ENCODE data around the gene BACE2. TPM values are rescaled to one million over a fixed set of nuclear protein-coding genes. Genes with fewer than 3 reads are reported as not detected.

Gene BACE2
- 174 TPM for total RNA-seq

GRCh38 chr21:41167348-41168342 lies at the start of gene BACE2:
TSS of gene BACE2 (plus strand) at chr21:41168160. CDS start at chr21:41168264, 104 bp downstream.
- DNase-seq (ENCODE audit: low spot score), result peak; percentile 80

GRCh38 chr21:41119901-41120300 lies 48.1 kb upstream of the BACE2 start:
- DNase-seq (ENCODE audit: low spot score), result no peak

DNA sequence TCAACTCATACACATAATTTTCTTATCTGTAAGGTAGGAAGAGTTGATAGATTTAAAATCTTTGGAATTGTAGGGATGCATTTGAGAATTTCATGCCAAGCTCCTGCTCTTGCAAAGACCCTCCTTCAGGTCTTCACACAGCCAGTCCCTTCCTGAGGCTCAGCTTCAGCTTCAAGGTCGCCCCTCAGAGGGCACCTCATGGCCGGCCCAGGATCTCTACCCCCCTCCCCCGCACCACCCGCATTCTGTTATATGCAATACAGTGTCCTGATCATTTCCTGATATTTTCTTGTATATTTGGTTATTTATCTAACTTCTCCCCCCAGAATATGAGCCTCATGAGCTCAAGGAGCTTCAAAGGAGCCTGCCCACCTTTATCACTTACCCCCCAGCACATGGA lies 47.0 kb upstream of the BACE2 start:
- no peak for DNase-seq (ENCODE audit: low spot score)

- DNase-seq (ENCODE audit: low spot score), result peak; percentile 92
Observed at GRCh38 chr21:41121785-41122415, 46.1 kb upstream of the BACE2 start.

- DNase-seq (ENCODE audit: low spot score), result no peak
Observed at GRCh38 chr21:41124641-41125201, 43.2 kb upstream of the BACE2 start.

- DNase-seq (ENCODE audit: low spot score), result no peak
Observed at GRCh38 chr21:41128981-41129380, 39.0 kb upstream of the BACE2 start.

GRCh38 chr21:41130883-41131282 lies 37.1 kb upstream of the BACE2 start:
- no peak for DNase-seq (ENCODE audit: low spot score)

DNA sequence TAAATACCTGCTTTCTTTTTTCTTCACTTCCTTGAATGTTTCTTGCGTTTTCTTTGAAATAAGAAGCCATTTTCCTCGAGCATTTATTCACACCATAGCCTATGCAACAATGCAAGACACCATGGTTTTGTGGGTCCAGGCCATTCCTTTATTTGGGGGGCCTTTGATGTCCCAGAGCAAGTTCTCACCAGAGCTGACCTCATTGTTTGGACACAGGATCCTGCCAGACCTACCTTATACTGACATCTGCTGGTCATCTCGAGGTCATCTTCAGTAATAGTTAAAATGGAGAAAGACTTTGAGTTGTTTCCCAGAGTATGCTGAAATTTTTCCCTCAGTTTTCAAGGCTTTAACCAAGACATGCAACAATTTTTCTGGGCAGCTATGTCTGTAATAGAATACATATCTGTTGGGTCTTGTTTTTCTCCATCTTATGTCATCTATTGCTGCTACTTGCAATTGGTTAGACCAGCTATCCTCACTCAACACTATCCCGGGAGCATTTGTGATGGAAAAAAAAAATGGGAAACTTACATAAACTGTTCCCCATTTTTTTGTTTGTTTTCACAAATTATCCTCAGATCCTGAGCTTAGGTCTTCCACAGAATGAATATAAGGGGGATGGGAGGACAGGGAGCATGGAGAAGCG lies 34.0 kb upstream of the BACE2 start:
- DNase-seq (ENCODE audit: low spot score), result no peak

DNA sequence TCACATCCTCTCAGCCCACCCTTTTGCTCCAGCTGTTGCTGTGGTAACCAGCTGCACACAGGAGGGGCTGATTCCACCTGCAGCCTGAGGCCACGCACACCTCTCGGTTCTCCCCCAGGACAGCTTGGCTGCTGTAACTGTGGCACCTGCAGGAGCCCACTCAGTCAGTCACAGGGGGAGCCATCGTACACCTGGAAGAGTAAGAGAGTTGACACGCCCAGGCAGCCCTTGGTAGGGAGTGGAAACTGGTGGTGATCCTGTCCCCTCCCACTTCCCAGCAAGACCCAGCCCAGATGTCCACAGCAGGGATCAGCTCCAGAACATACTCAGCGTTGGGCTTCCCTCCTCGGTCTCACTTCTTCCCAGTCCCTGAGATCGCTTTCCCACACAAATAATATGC lies 32.2 kb upstream of the BACE2 start:
- DNase-seq (ENCODE audit: low spot score), result no peak

GRCh38 chr21:41136286-41136685 lies 31.7 kb upstream of the BACE2 start:
- no peak for DNase-seq (ENCODE audit: low spot score)

DNA sequence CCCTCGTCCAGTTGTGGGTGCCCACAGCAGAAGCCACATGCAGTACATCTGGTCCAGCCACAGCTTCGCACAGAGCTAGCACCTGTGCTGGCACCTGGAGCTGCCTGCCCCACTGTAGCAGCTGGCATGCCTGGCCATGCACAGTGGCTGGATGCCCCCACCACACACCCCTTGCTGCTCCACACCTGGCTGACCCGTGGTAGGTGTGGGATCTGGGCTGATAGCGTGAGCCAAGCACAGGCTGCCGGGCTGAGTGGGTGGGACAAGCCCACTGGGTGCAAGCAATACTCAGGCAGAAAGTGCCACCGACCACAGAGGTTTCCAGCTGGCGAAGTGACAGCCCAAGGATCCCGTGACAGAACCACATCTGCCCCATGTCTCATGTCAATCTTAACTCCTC lies 30.6 kb upstream of the BACE2 start:
- no peak for DNase-seq (ENCODE audit: low spot score)

DNA sequence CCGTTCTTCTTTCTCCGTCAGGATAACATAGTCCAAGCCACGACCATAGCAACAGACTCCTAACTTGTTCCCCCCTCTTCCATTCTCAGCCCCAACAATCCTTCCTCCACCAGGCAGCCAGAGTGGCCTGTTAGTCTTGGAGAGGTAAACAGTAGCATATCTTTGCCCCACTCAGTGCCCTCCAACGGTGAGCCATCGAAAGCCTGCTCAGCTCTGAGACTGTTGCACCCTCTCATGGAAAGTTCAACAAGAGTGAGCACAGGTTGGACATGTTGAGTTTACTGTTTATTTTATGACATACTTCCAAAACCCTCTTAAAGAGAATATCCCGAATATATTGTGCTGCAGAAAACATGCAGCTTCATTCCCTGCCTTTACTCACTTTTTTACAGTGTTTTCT lies 30.1 kb upstream of the BACE2 start:
- no peak for DNase-seq (ENCODE audit: low spot score)

- no peak for DNase-seq (ENCODE audit: low spot score)
Observed at GRCh38 chr21:41138711-41139110, 29.2 kb upstream of the BACE2 start.

DNA sequence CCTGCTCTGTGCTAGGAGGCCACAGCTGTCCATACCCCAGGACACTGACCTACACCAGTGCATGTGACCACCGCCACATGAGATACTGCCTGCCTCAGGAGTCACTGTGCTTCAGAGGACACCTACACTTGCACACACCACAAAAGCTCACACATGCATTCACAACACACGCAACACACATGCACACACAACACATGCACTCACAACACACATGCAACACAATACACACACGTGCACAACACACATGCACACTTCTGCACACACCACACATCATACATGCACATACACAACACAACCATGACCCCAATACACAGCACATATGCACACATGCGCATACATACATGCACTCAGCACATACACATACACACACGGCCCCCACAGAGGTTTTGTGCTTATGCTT lies 28.7 kb upstream of the BACE2 start:
- DNase-seq (ENCODE audit: low spot score), result no peak

DNA sequence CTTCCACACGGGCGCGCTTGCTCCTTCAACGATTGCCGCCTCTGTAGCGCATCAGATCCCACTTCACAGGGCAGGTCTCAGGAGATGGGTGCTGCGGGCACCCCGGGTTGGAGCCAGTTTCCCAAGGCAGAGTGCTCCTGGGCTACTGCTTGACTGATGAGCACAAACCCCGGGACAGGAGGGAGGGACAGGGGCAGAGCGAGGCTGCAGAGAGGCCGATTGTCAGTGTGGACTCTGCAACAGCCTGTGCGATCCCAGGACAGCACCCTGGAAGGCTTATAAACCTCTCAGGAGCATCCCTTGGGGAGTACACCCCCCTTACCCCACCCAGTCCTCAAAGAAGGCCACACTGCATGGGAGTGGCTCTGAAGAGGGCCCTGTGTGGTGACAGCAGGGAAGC lies 28.0 kb upstream of the BACE2 start:
- DNase-seq (ENCODE audit: low spot score), result no peak

DNA sequence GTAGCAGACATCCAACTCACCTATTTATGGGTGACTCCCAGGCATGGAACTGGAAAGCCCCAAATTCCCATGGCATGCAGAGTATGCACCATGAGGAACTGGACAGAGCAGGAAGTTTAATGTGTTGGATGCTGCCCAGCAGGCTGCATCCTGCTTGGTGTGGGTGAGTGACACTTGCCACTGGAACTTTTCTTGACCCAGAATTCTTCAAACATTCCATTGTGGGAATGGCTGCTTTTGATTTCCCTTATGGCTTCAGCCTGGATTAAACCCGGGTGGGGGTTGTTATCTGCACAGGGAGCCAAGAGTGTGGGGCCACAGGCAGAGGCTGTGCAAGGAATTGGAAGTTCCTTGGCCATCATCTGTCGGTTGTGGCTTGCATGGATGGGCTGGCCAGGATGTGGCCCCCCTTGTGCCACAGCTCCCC lies 26.9 kb upstream of the BACE2 start:
- DNase-seq (ENCODE audit: low spot score), result no peak

GRCh38 chr21:41142051-41142795 lies 25.7 kb upstream of the BACE2 start:
- no peak for DNase-seq (ENCODE audit: low spot score)

- DNase-seq (ENCODE audit: low spot score), result no peak
Observed at GRCh38 chr21:41143596-41144325, 24.2 kb upstream of the BACE2 start.

GRCh38 chr21:41147096-41147978 lies 20.6 kb upstream of the BACE2 start:
- no peak for DNase-seq (ENCODE audit: low spot score)

- DNase-seq (ENCODE audit: low spot score), result no peak
Observed at GRCh38 chr21:41147979-41148355, 20.0 kb upstream of the BACE2 start.
